Airway epithelial cell (primary cell): ENCODE results near the gene EMD. TPM values are rescaled to one million over a fixed set of nuclear protein-coding genes. Genes with fewer than 3 reads are reported as not detected.

Source experiments
- total RNA-seq: library from RNA; depleted of rRNA; stranded (reverse); fragments of >200 nt; gene quantifications from 2 replicates; pipeline ENCODE4 v1.2.3, GENCODE V29; 2015

EMD gene
- 50.6 and 72.9 TPM in 2 replicates for total RNA-seq

GRCh38 chrX:154378799-154379568, at the start of gene EMD:
Gene EMD (plus strand): TSS chrX:154379295. CDS start chrX:154379485, 190 bp downstream.

GRCh38 chrX:154374313-154375155, 4.6 kb upstream of the EMD start, which contains the start of gene FLNA:
Gene FLNA (minus strand): TSS chrX:154374634. CDS start chrX:154371245, 3,389 bp downstream.

GRCh38 chrX:154397888-154398667, 19.0 kb downstream of the EMD start, which contains the start of gene RPL10:
Gene RPL10 (plus strand): TSS chrX:154398377. CDS start chrX:154398520, 143 bp downstream.

GRCh38 chrX:154409222-154409871, 30.3 kb downstream of the EMD start, which contains the start of gene DNASE1L1:
Gene DNASE1L1 (minus strand): TSS chrX:154409254. CDS start chrX:154405568, 3,686 bp downstream.

GRCh38 chrX:154428176-154429171, 49.4 kb downstream of the EMD start, which contains the start of gene ATP6AP1:
Gene ATP6AP1 (plus strand): TSS chrX:154428677. CDS start chrX:154428693, 16 bp downstream.

Other genes with a start within 250 kb of the EMD start
- not detected in 2 replicates for gene OPN1LW, start 235.1 kb upstream of the EMD start, total RNA-seq
- not detected in 2 replicates for gene OPN1MW, start 196.7 kb upstream of the EMD start, total RNA-seq
- not detected in 2 replicates for gene OPN1MW2, start 159.5 kb upstream of the EMD start, total RNA-seq
- gene OPN1MW3, start 121.7 kb upstream of the EMD start, total RNA-seq, result not detected in 2 replicates
- gene TEX28, start 84.2 kb upstream of the EMD start, total RNA-seq, result not detected in 2 replicates
- not detected in 2 replicates for gene TKTL1, start 83.5 kb upstream of the EMD start, total RNA-seq
- gene FLNA, start 4.7 kb upstream of the EMD start, total RNA-seq, result 1,129 and 1,478 TPM in 2 replicates
- gene RPL10, start 19.1 kb downstream of the EMD start, total RNA-seq, result 4,888 and 5,415 TPM in 2 replicates
- 30.2 and 32.3 TPM in 2 replicates for gene DNASE1L1, start 30.0 kb downstream of the EMD start, total RNA-seq
- gene TAFAZZIN, start 32.2 kb downstream of the EMD start, total RNA-seq, result 27.9 and 32.9 TPM in 2 replicates
- 37.4 and 39.4 TPM in 2 replicates for gene ATP6AP1, start 49.4 kb downstream of the EMD start, total RNA-seq
- 59.5 and 89.4 TPM in 2 replicates for gene GDI1, start 57.9 kb downstream of the EMD start, total RNA-seq
- 29.0 and 30.7 TPM in 2 replicates for gene FAM50A, start 64.8 kb downstream of the EMD start, total RNA-seq
- gene PLXNA3, start 79.0 kb downstream of the EMD start, total RNA-seq, result 4.4 and 16.2 TPM in 2 replicates
- gene LAGE3, start 100.0 kb downstream of the EMD start, total RNA-seq, result 50.3 and 51.3 TPM in 2 replicates
- gene UBL4A, start 107.3 kb downstream of the EMD start, total RNA-seq, result 46.0 and 50.6 TPM in 2 replicates
- gene SLC10A3, start 111.3 kb downstream of the EMD start, total RNA-seq, result 27.4 and 40.8 TPM in 2 replicates
- gene FAM3A, start 136.9 kb downstream of the EMD start, total RNA-seq, result 43.7 and 48.7 TPM in 2 replicates
- 97.4 and 109 TPM in 2 replicates for gene G6PD, start 167.6 kb downstream of the EMD start, total RNA-seq
- gene IKBKG, start 168.3 kb downstream of the EMD start, total RNA-seq, result 8.9 and 9.7 TPM in 2 replicates
- not detected in 2 replicates for gene CTAG1A, start 205.8 kb downstream of the EMD start, total RNA-seq
- not detected in 2 replicates for gene CTAG1B, start 240.0 kb downstream of the EMD start, total RNA-seq